ENCODE results near the gene MYDGF.

GRCh38 chr19:4717191-4717965, 47.2 kb upstream of the MYDGF start:
- no peak for TF ChIP-seq CTCF (IDR thresholded peaks at IDR 0.05)
- no peak for TF ChIP-seq POLR2A (IDR thresholded peaks at IDR 0.05)
